A673 (cell line): ENCODE data around the gene POLN. TPM values are rescaled to one million over a fixed set of nuclear protein-coding genes. Genes with fewer than 3 reads are reported as not detected.

ENCODE experiments used
- BruUV-seq: library from RNA; stranded (reverse); fragments of 400-500 nt; replicated peaks from 2 replicates; lab custom pipeline; 2021; lab: Mats Ljungman, UMichigan
- CTCF ChIA-PET: fragments of 300-600 bp; sonication (Branson Sonifier 250); formaldehyde crosslinking; loops from one replicate; lab custom pipeline; 2022; ENCODE audit warnings: antibody characterized with exemption; lab: Charles Lee
- POLR2A ChIA-PET: fragments of 300-600 bp; sonication (Branson Sonifier 250); formaldehyde crosslinking; loops from one replicate; lab custom pipeline; 2022; ENCODE audit warnings: antibody characterized with exemption; ENCODE audit not compliant: low non-redundant PET; lab: Charles Lee
- DNase-seq: peaks from one replicate; pipeline ENCODE4 v3.0.0-alpha.2; 2015; ENCODE audit warnings: low spot score
- H3K27ac ChIP-seq: fragments of 200-600 bp; sonication (generic); 2 replicates; pipeline ENCODE4 v1.5.1; 2016; ENCODE audit warnings: mixed run types, low read depth, mild to moderate bottlenecking, mixed read lengths, antibody characterized with exemption, low read length; ENCODE audit not compliant: poor library complexity, severe bottlenecking
- H3K27me3 ChIP-seq: fragments of 200-600 bp; sonication (generic); replicated peaks from 2 replicates; pipeline ENCODE4 v1.6.1; 2017; ENCODE audit warnings: mixed run types, low read depth, mild to moderate bottlenecking, mixed read lengths, antibody characterized with exemption, low read length; ENCODE audit not compliant: insufficient read depth, poor library complexity
- H3K36me3 ChIP-seq: fragments of 200-600 bp; sonication (generic); 2 replicates; pipeline ENCODE4 v1.6.1; 2016; ENCODE audit warnings: mixed run types, mild to moderate bottlenecking, mixed read lengths, antibody characterized with exemption, low read length; ENCODE audit not compliant: insufficient read depth, poor library complexity, severe bottlenecking
- H3K4me1 ChIP-seq: fragments of 200-600 bp; sonication (generic); 2 replicates; pipeline ENCODE4 v1.6.1; 2017; ENCODE audit warnings: mixed run types, mild to moderate bottlenecking, mixed read lengths, antibody characterized with exemption, low read length; ENCODE audit not compliant: insufficient read depth, poor library complexity, severe bottlenecking
- H3K4me3 ChIP-seq: fragments of 200-600 bp; sonication (generic); 2 replicates; pipeline ENCODE4 v1.5.1; 2016; ENCODE audit warnings: low read depth, mixed run types, mild to moderate bottlenecking, mixed read lengths, low read length; ENCODE audit not compliant: poor library complexity, severe bottlenecking
- H3K9me3 ChIP-seq: fragments of 200-600 bp; sonication (generic); 2 replicates; pipeline ENCODE4 v1.6.1; 2016; ENCODE audit warnings: mixed run types, low read depth, mild to moderate bottlenecking, mixed read lengths, antibody characterized with exemption, low read length; ENCODE audit not compliant: poor library complexity, severe bottlenecking
- CTCF ChIP-seq: fragments of 300-800, 200-600 bp; sonication (generic); conservative IDR thresholded peaks from 2 replicates; pipeline ENCODE4 v1.5.1; 2017; ENCODE audit warnings: low read depth, mild to moderate bottlenecking, antibody characterized with exemption, low read length, moderate library complexity, mixed read lengths
- EZH2 ChIP-seq: fragments of 200-600 bp; sonication (generic); IDR thresholded peaks from 2 replicates; pipeline ENCODE4 v1.6.1; 2017; ENCODE audit warnings: borderline replicate concordance, low read depth, mild to moderate bottlenecking, mixed read lengths, antibody characterized with exemption, low read length; ENCODE audit not compliant: poor library complexity, severe bottlenecking
- intact Hi-C: fragments of 100-400 bp; cut with micrococcal nuclease; formaldehyde crosslinking; loops from one replicate; pipeline ENCODE4 v1.10.0; 2022; ENCODE audit not compliant: unreplicated experiment
- total RNA-seq: library from RNA; stranded (reverse); gene quantifications from 2 replicates; pipeline ENCODE4 v1.2.3, GENCODE V29; 2021

POLN gene
- total RNA-seq, 1 experiment from 2014 or later: 4.0 TPM

- intact Hi-C loops: no loop called here
- no peak for TF ChIP-seq EZH2
- no peak for TF ChIP-seq CTCF
- Histone ChIP-seq H3K27me3 (no peaks in the 10 kb centered on the region), H3K27ac (no peak overlapping the region), H3K4me1 (no peaks in the 10 kb centered on the region), H3K9me3 (no peaks in the 10 kb centered on the region), H3K36me3 (no peaks in the 10 kb centered on the region), H3K4me3 (no peak overlapping the region)
- ChIA-PET POLR2A (no interaction called here), CTCF (no interaction called here)
- DNase-seq: no peak
- no TSS peak for BruUV-seq
Observed at GRCh38 chr4:2071252-2071911, 170.5 kb downstream of the POLN start.

- Histone ChIP-seq H3K9me3 (no peaks in the 10 kb centered on the region), H3K27me3 (no peaks in the 10 kb centered on the region), H3K4me1 (no peaks in the 10 kb centered on the region), H3K36me3 (no peaks in the 10 kb centered on the region), H3K4me3 (no peak overlapping the region), H3K27ac (no peak overlapping the region)
- CTCF ChIA-PET: no interaction called here
- no peak for TF ChIP-seq EZH2
- no peak for TF ChIP-seq CTCF
- BruUV-seq: no TSS peak
- intact Hi-C loops: no loop called here
- POLR2A ChIA-PET: no interaction called here
- DNase-seq: no peak
Observed at GRCh38 chr4:2070421-2071251, 171.3 kb downstream of the POLN start.

GRCh38 chr4:2069986-2070385, 171.9 kb downstream of the POLN start:
- Histone ChIP-seq H3K4me1 (no peaks in the 10 kb centered on the region), H3K27ac (no peak overlapping the region), H3K9me3 (no peaks in the 10 kb centered on the region), H3K4me3 (no peak overlapping the region), H3K27me3 (no peaks in the 10 kb centered on the region), H3K36me3 (no peaks in the 10 kb centered on the region)
- TF ChIP-seq CTCF (no peak), EZH2 (no peak)
- no peak for DNase-seq
- ChIA-PET CTCF (no interaction called here), POLR2A (no interaction called here)
- no TSS peak for BruUV-seq
- intact Hi-C loops: no loop called here
